Right atrium auricular region (tissue), 2 donors: ENCODE data around the gene RBFA. TPM values are rescaled to one million over a fixed set of nuclear protein-coding genes. Genes with fewer than 3 reads are reported as not detected.
"Not testable (repeated sequence)": the region's sequence is repeated elsewhere in the genome, so short reads cannot be mapped to it uniquely, and the experiment has no call there.

Experiments used
- DNase-seq: peaks from one replicate; pipeline ENCODE4 v3.0.0-alpha.2; 2019; ENCODE audit warnings: low spot score
- H3K27ac ChIP-seq, 2 donors: fragments of 200-600 bp; sonication (generic); 1 replicate in 1 of 2; 2 replicates in 1 of 2; pipeline ENCODE4 v1.5.1; 2016 to 2019
- H3K27me3 ChIP-seq, 2 donors: fragments of 200-600 bp; sonication (generic); one replicate each; pipeline versions ENCODE4 v1.5.1 to v1.6.0; 2017 to 2019
- H3K36me3 ChIP-seq: fragments of 200-600 bp; sonication (generic); one replicate; pipeline ENCODE4 v1.5.1; 2016
- H3K4me1 ChIP-seq, 2 donors: fragments of 200-600 bp; sonication (generic); one replicate each; pipeline versions ENCODE4 v1.5.1 to v1.6.0; 2017 to 2019
- H3K4me3 ChIP-seq, 2 donors: fragments of 200-600 bp; sonication (generic); 1 replicate in 1 of 2; 2 replicates in 1 of 2; pipeline ENCODE4 v1.5.1; 2017 to 2019; ENCODE audit warnings: mild to moderate bottlenecking in 1 of 2, moderate library complexity in 1 of 2
- H3K9me3 ChIP-seq, 2 donors: fragments of 200-600 bp; sonication (generic); one replicate each; pipeline ENCODE4 v1.5.1; 2019
- total RNA-seq, 2 donors: library from RNA; depleted of rRNA; stranded (reverse); fragments of >200 nt; gene quantifications; one replicate each; pipeline ENCODE4 v1.1.0, GENCODE V29; 2016
- TF ChIP-seq, protein P1 (sequence below), 2 donors: fragments of 200-600 bp; sonication (generic); IDR thresholded peaks; one replicate each; pipeline ENCODE4 v1.5.1; 2019; ENCODE audit warnings: antibody characterized with exemption in 2 of 2

Gene RBFA
- total RNA-seq, 2 donors from 2014 or later: 11.9 to 17.5 TPM

DNA sequence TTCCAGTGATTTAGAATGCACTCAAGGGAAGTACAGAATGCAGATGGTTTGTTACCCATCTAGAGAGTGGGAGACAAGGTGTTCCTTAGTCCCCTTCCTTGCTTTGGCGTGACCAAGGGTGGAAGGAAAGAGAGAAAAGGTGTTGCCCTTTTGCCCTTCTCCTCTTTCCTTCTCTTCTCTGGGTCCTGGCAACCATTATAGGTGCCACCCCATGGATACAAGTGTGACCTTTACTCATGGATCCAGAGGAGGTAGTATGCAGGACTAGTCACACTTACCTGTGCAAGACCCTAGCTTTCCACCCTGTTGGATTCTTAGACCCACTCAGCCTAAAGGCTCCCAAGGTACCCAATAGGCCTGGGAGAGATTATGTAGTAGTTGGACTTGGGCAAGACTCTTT, 11.6 kb upstream of the RBFA start:
- H3K27ac ChIP-seq: no peak overlapping the region
- H3K4me1 ChIP-seq: no peaks in the 10 kb centered on the region
- H3K4me3 ChIP-seq: no peak overlapping the region
- no peaks in the 10 kb centered on the region for H3K27me3 ChIP-seq
- no peak for DNase-seq
- no peaks in the 10 kb centered on the region for H3K36me3 ChIP-seq
- TF ChIP-seq, protein P1, sequence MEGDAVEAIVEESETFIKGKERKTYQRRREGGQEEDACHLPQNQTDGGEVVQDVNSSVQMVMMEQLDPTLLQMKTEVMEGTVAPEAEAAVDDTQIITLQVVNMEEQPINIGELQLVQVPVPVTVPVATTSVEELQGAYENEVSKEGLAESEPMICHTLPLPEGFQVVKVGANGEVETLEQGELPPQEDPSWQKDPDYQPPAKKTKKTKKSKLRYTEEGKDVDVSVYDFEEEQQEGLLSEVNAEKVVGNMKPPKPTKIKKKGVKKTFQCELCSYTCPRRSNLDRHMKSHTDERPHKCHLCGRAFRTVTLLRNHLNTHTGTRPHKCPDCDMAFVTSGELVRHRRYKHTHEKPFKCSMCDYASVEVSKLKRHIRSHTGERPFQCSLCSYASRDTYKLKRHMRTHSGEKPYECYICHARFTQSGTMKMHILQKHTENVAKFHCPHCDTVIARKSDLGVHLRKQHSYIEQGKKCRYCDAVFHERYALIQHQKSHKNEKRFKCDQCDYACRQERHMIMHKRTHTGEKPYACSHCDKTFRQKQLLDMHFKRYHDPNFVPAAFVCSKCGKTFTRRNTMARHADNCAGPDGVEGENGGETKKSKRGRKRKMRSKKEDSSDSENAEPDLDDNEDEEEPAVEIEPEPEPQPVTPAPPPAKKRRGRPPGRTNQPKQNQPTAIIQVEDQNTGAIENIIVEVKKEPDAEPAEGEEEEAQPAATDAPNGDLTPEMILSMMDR (IDR thresholded peaks at IDR 0.05): no peak
- peaks cover 36 to 88% of the 10 kb centered on the region in 2 donors for H3K9me3 ChIP-seq

DNA sequence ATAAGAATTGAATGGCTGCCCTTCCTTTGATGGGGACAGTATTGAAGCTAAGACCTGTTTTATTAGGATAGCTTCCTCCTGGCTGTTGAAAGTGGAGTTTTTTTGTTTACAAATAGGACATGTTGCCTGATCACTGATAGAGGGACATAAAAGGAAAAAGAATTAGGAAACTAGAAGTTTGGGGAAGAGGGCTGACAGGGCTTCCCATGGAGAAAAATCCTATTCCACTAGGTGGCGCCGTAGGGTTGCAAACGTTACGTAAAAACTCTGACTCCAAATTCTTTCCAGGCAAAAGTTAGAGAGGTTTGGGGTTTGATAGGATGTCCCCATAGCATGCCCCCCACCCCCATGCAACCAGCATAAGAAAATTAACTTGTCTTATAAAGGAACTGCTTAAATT, 11.1 kb upstream of the RBFA start:
- DNase-seq: no peak
- H3K4me1 ChIP-seq: no peaks in the 10 kb centered on the region
- no peaks in the 10 kb centered on the region for H3K27me3 ChIP-seq
- H3K36me3 ChIP-seq: no peaks in the 10 kb centered on the region
- TF ChIP-seq, protein P1 (IDR thresholded peaks at IDR 0.05): peak in 1 of 2 donors; percentile 28
- H3K4me3 ChIP-seq: no peak overlapping the region
- H3K27ac ChIP-seq: no peak overlapping the region
- H3K9me3 ChIP-seq: peaks cover 36 to 88% of the 10 kb centered on the region in 2 donors

DNA sequence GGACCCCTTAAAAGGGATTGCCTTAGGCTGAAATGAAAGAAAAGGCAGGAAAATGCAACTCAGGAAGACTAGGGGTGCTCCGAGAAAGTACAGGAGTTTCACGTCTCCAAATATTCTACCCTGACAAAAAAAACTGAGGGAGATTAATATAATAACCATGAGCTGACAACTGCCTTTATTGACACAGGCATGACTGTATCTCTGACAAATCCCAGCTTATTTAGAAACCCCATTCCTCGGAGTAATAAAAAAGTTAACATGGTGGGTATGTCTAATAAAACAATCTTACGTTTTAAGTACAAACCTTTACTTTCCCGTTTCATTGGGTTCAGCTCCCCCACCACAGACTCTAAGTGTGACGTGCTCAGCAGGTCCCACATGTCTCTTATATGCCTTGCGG, 7.9 kb upstream of the RBFA start:
- Histone ChIP-seq H3K27ac (no peak overlapping the region), H3K9me3 (peaks cover 34 to 64% of the 10 kb centered on the region in 2 donors), H3K4me3 (no peak overlapping the region), H3K27me3 (no peaks in the 10 kb centered on the region), H3K4me1 (no peaks in the 10 kb centered on the region), H3K36me3 (no peaks in the 10 kb centered on the region)
- TF ChIP-seq, protein P1 (IDR thresholded peaks at IDR 0.05): no peak
- no peak for DNase-seq

DNA sequence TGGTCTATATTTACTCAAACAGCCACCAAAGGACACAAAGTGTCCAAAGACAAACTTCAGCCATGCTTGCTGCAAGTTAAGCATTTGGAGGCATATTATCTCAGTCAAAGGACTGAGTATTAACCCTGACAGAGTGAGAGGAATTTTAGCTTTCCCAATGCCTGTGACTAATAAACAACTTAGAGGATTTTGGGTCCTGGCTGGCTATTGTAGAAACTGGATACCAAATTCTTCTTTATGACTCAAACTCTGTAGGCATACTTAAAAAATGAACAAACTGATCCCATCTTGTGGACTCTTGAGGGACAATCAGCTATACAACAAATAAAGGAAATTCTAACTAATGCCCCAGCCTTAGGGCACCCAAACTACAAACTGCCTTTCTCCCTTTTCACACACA, 6.5 kb upstream of the RBFA start:
- DNase-seq, H3K27ac ChIP-seq, H3K27me3 ChIP-seq, H3K4me3 ChIP-seq, H3K36me3 ChIP-seq, H3K4me1 ChIP-seq: not testable (repeated sequence)
- H3K9me3 ChIP-seq: peaks cover 21 to 51% of the 10 kb centered on the region in 2 donors

DNA sequence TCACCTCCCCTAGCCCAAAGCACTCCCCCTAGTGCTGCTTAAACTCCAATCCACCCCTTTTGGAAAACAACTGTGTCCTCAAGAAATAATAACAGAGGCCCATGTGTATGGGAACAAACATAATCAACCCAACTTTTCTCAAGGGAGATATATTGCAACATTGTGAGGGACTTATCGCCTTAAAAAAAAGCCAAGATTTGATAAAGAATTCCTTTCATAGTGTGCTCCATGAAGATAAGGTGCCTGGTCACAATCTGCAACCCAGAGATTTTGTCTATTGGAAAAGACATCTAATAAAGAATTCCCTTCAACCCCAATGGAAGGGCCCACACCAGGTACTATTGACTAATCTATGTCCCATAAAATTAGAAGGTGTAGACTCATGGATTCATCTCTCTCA, 4.5 kb upstream of the RBFA start:
- H3K4me3 ChIP-seq: no peak overlapping the region
- H3K36me3 ChIP-seq: no peaks in the 10 kb centered on the region
- H3K4me1 ChIP-seq: peaks cover 0 to 7% of the 10 kb centered on the region in 2 donors

DNA sequence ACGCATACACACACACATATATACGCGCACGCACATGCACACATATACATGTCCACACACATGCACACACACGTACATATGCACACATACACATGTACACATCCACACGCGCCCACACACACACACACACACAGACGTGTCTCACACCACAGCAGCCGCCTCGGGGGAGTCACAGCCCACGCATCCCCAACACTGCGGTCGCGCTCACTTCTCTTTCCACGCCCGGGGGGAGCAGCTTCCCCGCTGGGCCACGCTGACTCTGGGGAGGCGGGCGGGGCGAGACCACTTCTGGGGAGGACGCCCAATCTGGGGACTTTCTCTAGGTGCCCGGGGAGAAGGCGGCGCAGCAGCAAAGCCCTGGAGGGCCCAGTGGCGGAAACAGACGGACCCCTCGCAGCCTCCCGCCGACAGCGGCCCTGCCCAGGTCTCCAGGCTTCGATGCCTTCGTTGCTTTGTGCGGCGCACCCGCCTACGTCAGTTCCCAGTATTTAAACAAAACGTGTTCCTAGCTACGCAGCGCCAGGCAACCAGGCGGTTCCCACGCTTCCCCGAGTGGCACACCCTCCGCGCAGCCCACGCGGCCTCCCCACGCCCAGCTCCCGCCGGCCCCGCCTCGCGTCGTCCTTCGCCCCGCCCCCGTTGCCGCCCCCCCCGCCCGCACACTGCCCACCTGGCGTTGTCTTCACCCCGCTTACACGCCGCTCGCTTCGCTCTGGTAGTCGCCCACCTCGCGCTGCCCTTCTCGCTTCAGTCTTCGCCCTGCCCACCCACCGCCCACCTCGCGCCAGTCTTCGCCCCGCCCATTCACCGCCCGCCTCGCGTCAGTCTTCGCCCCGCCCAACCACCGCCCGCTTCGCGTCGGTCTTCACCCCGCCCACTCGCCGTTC, 810 bp upstream of the RBFA start:
- Histone ChIP-seq H3K27ac (peak overlapping the region; percentile 85 to 87), H3K36me3 (no peaks in the 10 kb centered on the region), H3K4me3 (peak overlapping the region; percentile 47 to 75), H3K4me1 (peaks cover 0 to 16% of the 10 kb centered on the region in 2 donors), H3K9me3 (peaks cover 0 to 4% of the 10 kb centered on the region in 2 donors), H3K27me3 (no peaks in the 10 kb centered on the region)
- DNase-seq: peak; percentile 86
- TF ChIP-seq, protein P1 (IDR thresholded peaks at IDR 0.05): no peak

More for the DNA sequence above, 4.5 kb upstream of the RBFA start:
- Histone ChIP-seq H3K9me3 (peaks cover 8 to 31% of the 10 kb centered on the region in 2 donors), H3K27ac (no peak overlapping the region), H3K27me3 (no peaks in the 10 kb centered on the region)
- DNase-seq: no peak
- TF ChIP-seq, protein P1 (IDR thresholded peaks at IDR 0.05): no peak
